GM21737 (cell line): Measurements from ENCODE around the gene FALEC.

Experiments
- ATAC-seq: cut with Tn5 transposase; IDR thresholded peaks from one replicate; pipeline ENCODE4 v1.9.1; 2021; ENCODE audit warnings: mild to moderate bottlenecking, moderate library complexity; ENCODE audit not compliant: unreplicated experiment

Gene FALEC

DNA sequence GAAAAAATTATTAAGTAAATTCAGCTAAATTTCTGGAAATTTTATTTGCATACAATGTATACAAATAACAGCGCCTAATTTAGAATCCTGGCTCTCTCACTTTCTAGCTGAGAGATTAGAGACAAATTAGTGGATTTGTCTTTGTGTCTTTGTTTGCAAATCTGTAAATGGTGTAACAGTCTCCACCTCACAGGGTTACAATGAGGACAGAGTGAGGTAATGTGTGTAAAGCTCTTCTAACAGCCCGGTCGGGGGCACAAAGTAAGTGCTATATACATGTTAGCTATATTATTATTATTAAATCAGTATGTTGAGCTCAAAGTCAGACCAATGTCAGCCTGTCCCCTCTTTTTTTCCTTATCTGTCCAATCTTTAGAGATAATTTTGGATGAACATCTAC lies 28.7 kb downstream of the FALEC start:
- no peak for ATAC-seq

GRCh38 chr1:150545486-150546032 lies 30.0 kb downstream of the FALEC start:
- ATAC-seq: no peak

GRCh38 chr1:150546294-150546937 lies 30.9 kb downstream of the FALEC start:
- no peak for ATAC-seq

DNA sequence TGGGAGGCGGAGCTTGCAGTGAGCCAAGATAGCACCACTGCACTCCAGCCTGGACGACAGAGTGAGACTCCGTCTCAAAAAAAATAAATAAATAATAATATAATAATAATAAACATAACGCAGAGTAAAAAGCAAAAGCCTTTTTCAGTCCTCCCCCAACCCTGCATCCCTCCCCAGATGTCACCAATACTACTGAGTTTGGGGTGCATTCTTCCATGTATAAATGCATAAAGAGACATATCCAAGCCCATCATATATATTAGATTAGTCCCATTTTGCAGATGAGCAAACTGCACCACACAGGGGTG lies 32.7 kb downstream of the FALEC start:
- no peak for ATAC-seq

DNA sequence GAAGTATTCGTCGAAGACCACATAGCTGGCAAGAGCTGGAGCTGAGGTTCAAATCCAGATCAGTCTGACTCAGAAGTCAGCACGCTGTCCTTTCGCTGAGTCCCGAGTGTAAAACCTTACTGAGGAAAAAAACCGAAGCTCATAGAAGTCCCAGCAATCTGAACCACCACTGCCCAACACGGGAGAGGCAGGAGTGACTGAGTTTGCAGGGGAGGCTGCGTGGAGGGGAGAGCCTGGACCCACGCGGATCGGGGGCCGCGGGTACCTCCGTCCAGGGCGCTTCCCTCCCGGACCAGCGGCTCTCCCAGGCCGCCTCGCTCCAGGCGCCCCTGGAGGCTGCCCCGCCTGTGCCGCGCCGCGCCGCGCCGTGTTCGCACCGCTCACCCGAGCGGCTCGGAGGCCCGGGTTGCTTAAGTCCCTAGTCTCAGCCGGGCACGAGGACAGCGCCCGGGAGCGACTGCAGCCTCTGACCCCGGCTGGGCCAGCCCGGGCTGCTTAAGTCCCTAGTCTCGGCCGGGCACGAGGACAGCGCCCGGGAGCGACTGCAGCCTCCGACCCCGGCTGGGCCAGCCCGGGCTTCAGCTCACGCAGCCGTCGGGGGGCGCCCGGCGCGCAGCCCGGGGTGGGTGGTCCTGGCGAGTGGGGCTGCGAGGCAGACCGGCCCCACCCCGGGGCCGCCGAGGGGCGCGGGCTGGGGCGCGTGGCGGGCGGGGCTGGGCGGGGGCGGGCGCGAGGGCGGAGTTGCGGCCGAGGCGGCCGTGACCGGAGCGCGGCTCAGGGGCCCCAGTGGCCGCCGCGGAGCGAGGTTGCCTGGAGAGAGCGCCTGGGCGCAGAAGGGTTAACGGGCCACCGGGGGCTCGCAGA lies 33.3 kb downstream of the FALEC start, which contains the start of gene ADAMTSL4:
Gene ADAMTSL4 (plus strand): TSS at position 777 of the 864 bp plus-strand sequence. CDS start 2,881 bp downstream, outside the sequence.
- ATAC-seq: no peak

DNA sequence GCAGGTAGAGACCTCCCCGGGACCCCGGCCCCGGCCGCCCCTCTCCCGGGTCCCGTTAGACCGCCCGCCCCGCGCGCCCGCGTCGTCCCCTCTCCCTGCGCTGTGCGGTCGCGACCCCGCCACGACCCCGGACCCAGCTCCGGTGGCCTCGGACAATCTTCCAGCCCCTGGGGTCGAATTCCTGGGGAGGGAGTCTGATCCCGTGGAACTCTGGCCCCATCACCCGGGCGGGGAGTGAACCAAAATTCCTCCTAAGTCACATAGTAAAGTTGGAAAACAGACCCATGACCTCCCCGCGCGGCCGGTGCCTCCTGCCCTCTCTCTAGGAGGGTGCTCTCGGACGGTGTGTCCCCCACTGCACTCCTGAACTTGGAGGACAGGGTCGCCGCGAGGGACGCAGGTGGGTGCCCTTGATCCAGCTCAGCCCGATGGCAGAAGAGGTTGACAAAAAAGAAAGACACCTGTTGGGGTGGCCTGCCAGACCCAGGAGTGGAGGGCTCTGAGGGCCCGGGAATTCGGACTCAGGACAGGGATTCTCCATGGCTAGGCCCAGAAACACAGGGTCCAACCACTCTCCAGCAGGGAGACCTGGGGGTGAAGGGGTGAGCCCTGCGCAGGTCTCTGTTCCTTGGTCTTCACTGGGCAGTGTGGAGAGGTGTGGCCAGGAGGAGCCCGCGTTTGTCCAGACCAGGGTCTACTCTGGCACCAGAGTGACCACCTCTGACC lies 34.1 kb downstream of the FALEC start:
- ATAC-seq: no peak

GRCh38 chr1:150550222-150551050 lies 34.9 kb downstream of the FALEC start:
- no peak for ATAC-seq

DNA sequence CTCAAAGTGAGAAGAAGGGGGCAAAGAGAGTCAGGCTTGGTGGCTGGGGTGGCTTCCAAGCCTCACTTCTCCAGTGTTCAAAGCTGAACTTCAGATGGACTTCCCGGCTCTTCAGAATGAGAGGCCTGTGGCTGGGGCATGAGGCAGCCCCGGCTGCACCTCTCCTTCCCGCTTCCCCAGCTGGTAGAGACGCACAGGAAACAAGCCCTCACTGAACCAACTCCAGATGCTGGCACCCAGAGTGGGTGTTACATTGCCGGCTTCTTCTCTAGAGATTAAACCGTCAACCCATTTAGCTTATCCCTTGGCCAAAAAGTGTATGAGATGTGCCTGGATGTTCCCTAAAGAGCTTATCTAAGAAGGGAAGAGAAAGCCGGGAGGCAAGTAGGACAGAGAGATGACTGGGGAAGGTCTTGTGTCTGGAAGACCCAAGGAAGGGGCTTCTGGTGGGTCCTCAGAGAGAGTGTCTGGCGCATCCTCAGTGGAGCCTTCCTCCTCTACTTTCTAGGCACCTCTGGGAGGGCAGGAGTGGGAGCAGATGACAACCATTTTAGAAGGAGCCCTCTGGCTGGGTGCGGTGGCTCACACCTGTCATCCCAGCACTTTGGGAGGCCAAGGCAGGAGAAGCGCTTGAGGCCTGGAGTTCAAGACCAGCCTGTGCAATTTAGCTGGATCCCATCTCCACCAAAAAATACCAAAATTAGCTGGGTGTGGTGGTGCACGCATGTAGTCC lies 35.7 kb downstream of the FALEC start:
- ATAC-seq: no peak

GRCh38 chr1:150551784-150552127 lies 36.2 kb downstream of the FALEC start:
- ATAC-seq: no peak

DNA sequence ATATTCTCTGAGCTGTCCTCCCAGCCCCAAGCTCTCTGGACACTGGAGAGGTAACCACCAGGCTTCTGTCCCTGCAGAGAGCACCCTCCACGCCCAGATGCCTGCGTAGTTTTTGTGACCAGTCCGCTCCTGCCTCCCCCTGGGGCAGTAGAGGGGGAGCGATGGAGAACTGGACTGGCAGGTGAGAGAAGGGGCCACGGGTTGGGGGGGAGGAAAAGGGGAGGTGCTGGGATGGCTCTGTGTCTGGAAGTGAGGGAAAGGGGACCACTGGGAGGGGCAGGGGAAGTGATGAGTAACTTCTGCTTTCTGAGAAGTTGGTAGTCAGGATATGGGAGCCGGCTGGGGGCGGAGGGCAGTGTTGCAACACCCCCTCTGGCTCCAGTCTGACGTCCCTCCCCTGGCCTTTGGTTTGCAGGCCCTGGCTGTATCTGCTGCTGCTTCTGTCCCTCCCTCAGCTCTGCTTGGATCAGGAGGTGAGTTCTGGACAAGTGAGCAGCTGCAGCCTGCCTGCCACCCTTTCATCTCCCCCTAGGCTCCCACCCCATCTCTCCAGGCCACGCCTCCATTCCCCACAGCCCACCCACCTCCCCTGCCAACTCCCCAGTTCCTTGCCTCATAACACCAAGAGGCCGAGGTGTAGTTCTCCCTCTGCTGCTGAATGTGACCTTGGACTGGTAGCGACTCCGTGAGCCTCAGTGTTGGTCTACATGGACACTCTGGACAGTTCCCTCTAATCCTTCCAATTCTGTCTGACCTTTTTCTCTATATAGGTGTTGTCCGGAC lies 36.8 kb downstream of the FALEC start:
- no peak for ATAC-seq

DNA sequence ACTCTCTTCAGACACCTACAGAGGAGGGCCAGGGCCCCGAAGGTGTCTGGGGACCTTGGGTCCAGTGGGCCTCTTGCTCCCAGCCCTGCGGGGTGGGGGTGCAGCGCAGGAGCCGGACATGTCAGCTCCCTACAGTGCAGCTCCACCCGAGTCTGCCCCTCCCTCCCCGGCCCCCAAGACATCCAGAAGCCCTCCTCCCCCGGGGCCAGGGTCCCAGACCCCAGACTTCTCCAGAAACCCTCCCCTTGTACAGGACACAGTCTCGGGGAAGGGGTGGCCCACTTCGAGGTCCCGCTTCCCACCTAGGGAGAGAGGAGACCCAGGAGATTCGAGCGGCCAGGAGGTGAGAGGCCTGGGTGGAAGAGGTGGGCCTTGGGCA lies 37.3 kb downstream of the FALEC start:
- no peak for ATAC-seq

DNA sequence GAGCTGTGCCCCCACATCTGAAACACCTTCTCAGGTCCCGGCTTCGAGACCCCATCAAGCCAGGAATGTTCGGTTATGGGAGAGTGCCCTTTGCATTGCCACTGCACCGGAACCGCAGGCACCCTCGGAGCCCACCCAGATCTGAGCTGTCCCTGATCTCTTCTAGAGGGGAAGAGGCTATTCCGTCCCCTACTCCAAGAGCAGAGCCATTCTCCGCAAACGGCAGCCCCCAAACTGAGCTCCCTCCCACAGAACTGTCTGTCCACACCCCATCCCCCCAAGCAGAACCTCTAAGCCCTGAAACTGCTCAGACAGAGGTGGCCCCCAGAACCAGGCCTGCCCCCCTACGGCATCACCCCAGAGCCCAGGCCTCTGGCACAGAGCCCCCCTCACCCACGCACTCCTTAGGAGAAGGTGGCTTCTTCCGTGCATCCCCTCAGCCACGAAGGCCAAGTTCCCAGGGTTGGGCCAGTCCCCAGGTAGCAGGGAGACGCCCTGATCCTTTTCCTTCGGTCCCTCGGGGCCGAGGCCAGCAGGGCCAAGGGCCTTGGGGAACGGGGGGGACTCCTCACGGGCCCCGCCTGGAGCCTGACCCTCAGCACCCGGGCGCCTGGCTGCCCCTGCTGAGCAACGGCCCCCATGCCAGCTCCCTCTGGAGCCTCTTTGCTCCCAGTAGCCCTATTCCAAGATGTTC lies 38.0 kb downstream of the FALEC start:
- ATAC-seq: no peak

- ATAC-seq: no peak
Observed at GRCh38 chr1:150554086-150554452, 38.5 kb downstream of the FALEC start.

DNA sequence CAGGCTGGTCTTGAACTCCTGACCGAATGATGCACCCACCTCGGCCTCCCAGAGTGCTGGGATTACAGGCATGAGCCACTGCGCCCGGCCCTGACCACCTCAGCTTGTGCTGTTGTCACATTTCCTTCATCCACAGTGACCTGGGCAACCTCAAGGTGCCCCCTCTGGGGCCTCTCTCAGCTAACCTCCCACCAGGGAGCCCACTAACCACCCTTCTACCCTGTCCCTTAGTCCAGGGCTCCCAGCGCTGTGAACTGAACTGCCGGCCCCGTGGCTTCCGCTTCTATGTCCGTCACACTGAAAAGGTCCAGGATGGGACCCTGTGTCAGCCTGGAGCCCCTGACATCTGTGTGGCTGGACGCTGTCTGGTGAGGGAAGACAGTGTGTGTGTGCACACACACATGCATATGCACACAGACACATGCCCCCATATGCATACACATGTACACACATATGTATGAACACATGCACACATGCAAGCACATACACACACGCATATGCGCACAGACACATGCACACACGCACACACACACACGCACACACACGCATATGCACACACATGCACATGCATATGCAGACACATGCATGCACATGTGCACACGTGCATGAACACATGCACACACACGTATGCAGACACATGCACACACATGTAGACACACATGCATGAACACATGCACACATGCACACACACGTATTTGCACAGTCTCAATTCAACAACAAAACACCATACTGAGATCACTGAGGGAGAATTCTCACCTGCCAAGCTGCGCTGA lies 39.8 kb downstream of the FALEC start:
- no peak for ATAC-seq

DNA sequence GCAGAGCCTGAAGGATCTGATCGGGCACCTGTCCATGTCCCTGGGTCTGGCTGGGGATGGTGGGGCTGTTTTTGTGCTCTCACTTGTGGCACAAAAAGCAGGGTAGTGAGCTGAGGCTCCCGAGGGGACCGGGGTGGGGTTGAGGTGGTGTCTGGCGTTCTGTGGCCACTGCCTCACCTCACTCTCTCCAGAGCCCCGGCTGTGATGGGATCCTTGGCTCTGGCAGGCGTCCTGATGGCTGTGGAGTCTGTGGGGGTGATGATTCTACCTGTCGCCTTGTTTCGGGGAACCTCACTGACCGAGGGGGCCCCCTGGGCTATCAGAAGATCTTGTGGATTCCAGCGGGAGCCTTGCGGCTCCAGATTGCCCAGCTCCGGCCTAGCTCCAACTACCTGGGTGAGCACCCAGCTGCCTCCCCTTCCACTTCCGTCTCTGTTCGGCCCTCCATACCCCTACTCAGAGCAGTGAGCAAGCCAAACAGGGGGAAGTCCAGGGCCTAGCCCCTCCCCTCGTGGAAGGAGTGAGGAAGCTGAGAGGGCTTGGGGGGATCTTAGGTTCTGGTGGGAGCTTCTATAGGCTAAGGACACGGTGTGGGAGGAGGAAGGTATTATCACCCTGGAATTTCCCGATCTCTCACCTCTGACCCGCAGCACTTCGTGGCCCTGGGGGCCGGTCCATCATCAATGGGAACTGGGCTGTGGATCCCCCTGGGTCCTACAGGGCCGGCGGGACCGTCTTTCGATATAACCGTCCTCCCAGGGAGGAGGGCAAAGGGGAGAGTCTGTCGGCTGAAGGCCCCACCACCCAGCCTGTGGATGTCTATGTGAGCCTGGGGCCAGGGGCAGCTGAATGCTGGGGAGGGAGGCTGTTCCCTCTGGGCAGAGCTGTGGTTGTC lies 40.7 kb downstream of the FALEC start:
- no peak for ATAC-seq

- no peak for ATAC-seq
Observed at GRCh38 chr1:150557065-150557600, 41.6 kb downstream of the FALEC start.

- ATAC-seq: no peak
Observed at GRCh38 chr1:150557813-150558212, 42.3 kb downstream of the FALEC start.
